Liver (tissue), 9 donors: ENCODE results near the gene TRIM26. TPM values are rescaled to one million over a fixed set of nuclear protein-coding genes. Genes with fewer than 3 reads are reported as not detected.

Experiments
- DNase-seq: peaks from one replicate; pipeline ENCODE4 v3.0.0-alpha.2; 2017; ENCODE audit warnings: low spot score
- H3K27ac ChIP-seq, 2 donors: one replicate each; pipeline ENCODE4 v1.7.0; 2013; ENCODE audit warnings: inconsistent platforms in 2 of 2, low read length in 2 of 2, control low read depth in 1 of 2, low read depth in 1 of 2, mild to moderate bottlenecking in 1 of 2
- H3K27me3 ChIP-seq, 4 donors: one replicate each; pipeline versions ENCODE4 v1.6.1 to v1.7.0; 2013; ENCODE audit warnings: low read length in 3 of 4, inconsistent platforms in 1 of 4, mild to moderate bottlenecking in 1 of 4, moderate library complexity in 1 of 4; ENCODE audit not compliant: control insufficient read depth in 4 of 4, insufficient read depth in 4 of 4
- H3K36me3 ChIP-seq, 4 donors: one replicate each; pipeline versions ENCODE4 v1.6.1 to v1.7.0; 2013; ENCODE audit warnings: low read length in 3 of 4, mild to moderate bottlenecking in 3 of 4, low read depth in 1 of 4, moderate library complexity in 1 of 4; ENCODE audit not compliant: control insufficient read depth in 4 of 4, insufficient read depth in 3 of 4
- H3K4me1 ChIP-seq, 4 donors: one replicate each; pipeline versions ENCODE4 v1.6.1 to v1.7.0; 2013; ENCODE audit warnings: low read length in 3 of 4, mild to moderate bottlenecking in 3 of 4, moderate library complexity in 1 of 4; ENCODE audit not compliant: control insufficient read depth in 4 of 4, insufficient read depth in 4 of 4
- H3K4me3 ChIP-seq, 3 donors: one replicate each; pipeline versions ENCODE4 v1.6.1 to v1.7.0; 2013; ENCODE audit warnings: low read length in 3 of 3, control low read depth in 1 of 3, low read depth in 1 of 3, mild to moderate bottlenecking in 1 of 3
- H3K9ac ChIP-seq, 2 donors: one replicate each; pipeline ENCODE4 v1.7.0; 2013; ENCODE audit warnings: low read length in 2 of 2, mild to moderate bottlenecking in 2 of 2, moderate library complexity in 2 of 2, control low read depth in 1 of 2, low read depth in 1 of 2
- H3K9me3 ChIP-seq, 4 donors: one replicate each; pipeline versions ENCODE4 v1.6.1 to v1.7.0; 2013; ENCODE audit warnings: low read length in 3 of 4; ENCODE audit not compliant: control insufficient read depth in 4 of 4
- EGR1 ChIP-seq, 2 donors: IDR thresholded peaks; 2 replicates each; pipeline ENCODE4 v1.6.1; 2016 to 2018; ENCODE audit warnings: antibody characterized with exemption in 2 of 2, low read depth in 2 of 2
- FOXA1 ChIP-seq: IDR thresholded peaks from 2 replicates; pipeline ENCODE4 v1.6.1; 2016; ENCODE audit warnings: antibody characterized with exemption
- FOXA2 ChIP-seq: IDR thresholded peaks from 2 replicates; pipeline ENCODE4 v1.6.1; 2016; ENCODE audit warnings: antibody characterized with exemption
- GABPA ChIP-seq, 2 donors: IDR thresholded peaks in 1 of 2; conservative IDR thresholded peaks in 1 of 2; 2 replicates each; pipeline ENCODE4 v1.6.1; 2016; ENCODE audit warnings: antibody characterized with exemption in 2 of 2, mild to moderate bottlenecking in 1 of 2, moderate library complexity in 1 of 2
- HNF4A ChIP-seq, 2 donors: conservative IDR thresholded peaks; 2 replicates each; pipeline ENCODE4 v1.6.1; 2016; ENCODE audit warnings: antibody characterized with exemption in 2 of 2, mild to moderate bottlenecking in 2 of 2
- HNF4G ChIP-seq: IDR thresholded peaks from 2 replicates; pipeline ENCODE4 v1.6.1; 2016; ENCODE audit warnings: antibody characterized with exemption
- JUND ChIP-seq, 2 donors: IDR thresholded peaks; 2 replicates each; pipeline ENCODE4 v1.6.1; 2016; ENCODE audit warnings: antibody characterized with exemption in 2 of 2
- MAX ChIP-seq: IDR thresholded peaks from 2 replicates; pipeline ENCODE4 v1.6.1; 2016; ENCODE audit warnings: antibody characterized with exemption
- NR2F2 ChIP-seq: IDR thresholded peaks from 2 replicates; pipeline ENCODE4 v1.6.1; 2016; ENCODE audit warnings: antibody characterized with exemption
- RAD21 ChIP-seq, 2 donors: IDR thresholded peaks; 2 replicates each; pipeline ENCODE4 v1.6.1; 2016; ENCODE audit warnings: antibody characterized with exemption in 2 of 2, mild to moderate bottlenecking in 2 of 2
- RXRA ChIP-seq, 2 donors: IDR thresholded peaks; 2 replicates each; pipeline ENCODE4 v1.6.1; 2017 to 2018; ENCODE audit warnings: antibody characterized with exemption in 2 of 2, mild to moderate bottlenecking in 1 of 2
- SP1 ChIP-seq: IDR thresholded peaks from 2 replicates; pipeline ENCODE4 v1.6.1; 2018; ENCODE audit warnings: antibody characterized with exemption, mild to moderate bottlenecking
- TAF1 ChIP-seq: conservative IDR thresholded peaks from 2 replicates; pipeline ENCODE4 v1.6.1; 2016; ENCODE audit warnings: antibody characterized with exemption, mild to moderate bottlenecking
- YY1 ChIP-seq: IDR thresholded peaks from 2 replicates; pipeline ENCODE4 v1.6.1; 2016; ENCODE audit warnings: antibody characterized with exemption, mild to moderate bottlenecking
- WGBS: extraction: QIAGEN DNeasy Blood & Tissue Kit; methylation state at CpG from one replicate; pipeline ENCODE4 v1.1.7; 2013; 5-methylcytosine and 5-hydroxymethylcytosine counted together
- polyA plus RNA-seq, 2 donors: library from polyadenylated mRNA; stranded (reverse) in 1 of 2; unstranded in 1 of 2; fragments of 200-250 nt in 1 of 2; fragments of >200 nt in 1 of 2; fragmentation: Nextera tagmentation in 1 of 2; extraction: Ambion mirVana in 1 of 2; gene quantifications; one replicate each; pipeline versions ENCODE4 v1.2.1 to v1.2.3, GENCODE V29; 2013 to 2015
- total RNA-seq, 2 donors: library from RNA; depleted of rRNA; stranded (reverse); fragments of >200 nt; gene quantifications; one replicate each; pipeline ENCODE4 v1.2.3, GENCODE V29; 2014
- TF ChIP-seq, protein P1 (sequence below): IDR thresholded peaks from 2 replicates; pipeline ENCODE4 v1.6.1; 2016; ENCODE audit warnings: antibody characterized with exemption
- TF ChIP-seq, protein P2 (sequence below): IDR thresholded peaks from 2 replicates; pipeline ENCODE4 v1.6.1; 2016; ENCODE audit warnings: antibody characterized with exemption, mild to moderate bottlenecking
- TF ChIP-seq, protein P3 (sequence below): IDR thresholded peaks from 2 replicates; pipeline ENCODE4 v1.6.1; 2016; ENCODE audit warnings: antibody characterized with exemption
- TF ChIP-seq, protein P4 (sequence below): fragments of 150-350 bp; IDR thresholded peaks from 2 replicates; pipeline ENCODE4 v1.5.1; 2017; ENCODE audit warnings: improper control_type of control experiment, low read depth, low read length; ENCODE audit not compliant: missing input control
- donor health status: healthy.
- donor health status: healthy.
- donor health status: healthy.
- donor health status: healthy.
- donor health status: healthy.

The TRIM26 gene
- total and polyA plus RNA-seq, 4 donors, result 14.9 to 50.1 (median 23.9) TPM

DNA sequence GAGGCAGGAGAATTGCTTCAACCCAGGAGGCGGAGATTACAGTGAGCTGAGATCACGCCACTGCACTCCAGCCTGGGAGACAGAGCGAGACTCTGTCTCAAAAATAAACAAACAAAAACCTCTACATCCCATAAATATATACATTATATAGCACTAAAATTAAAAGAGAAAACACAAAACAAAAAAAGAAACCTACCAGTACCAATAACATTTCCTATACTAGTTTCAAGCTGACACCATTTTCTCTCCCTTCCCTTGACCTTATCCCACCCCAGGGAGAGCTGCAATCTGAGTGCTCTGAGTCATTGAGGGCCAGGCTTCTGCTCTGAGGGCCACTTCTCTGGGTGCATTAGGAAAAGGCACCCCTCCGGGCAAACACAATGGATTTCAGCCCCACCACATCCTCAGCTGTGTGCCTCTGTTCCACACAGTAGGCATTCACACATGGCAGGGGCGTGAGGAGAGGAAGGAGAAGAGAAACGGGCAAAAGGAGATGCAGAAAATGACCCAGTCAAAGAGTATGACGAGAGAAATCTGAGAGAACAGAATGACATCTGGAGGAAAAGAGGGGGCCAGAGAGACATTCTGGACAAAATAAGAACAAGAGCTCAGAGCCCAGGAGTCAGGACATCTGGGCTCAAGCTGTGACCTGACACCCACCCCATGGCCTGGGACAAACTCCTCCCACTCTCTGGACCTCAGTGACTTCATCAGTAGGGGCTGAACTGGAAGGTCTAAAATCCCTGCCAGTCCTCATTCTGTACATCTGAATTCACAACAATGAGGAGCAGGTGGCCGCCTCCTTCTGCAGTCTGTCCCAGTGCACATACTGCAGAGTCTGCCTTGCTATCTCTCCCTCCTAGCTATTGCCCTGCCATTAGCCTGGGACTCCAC, 18.2 kb downstream of the TRIM26 start:
- no peak for DNase-seq
- H3K27ac ChIP-seq, result no peak overlapping the region
- H3K9me3 ChIP-seq, result no peaks in the 10 kb centered on the region
- H3K36me3 ChIP-seq, result peaks cover 20 to 67% (median 46%) of the 10 kb centered on the region in 4 donors
- H3K4me3 ChIP-seq, result no peak overlapping the region
- peaks cover 0 to 8% (median 2%) of the 10 kb centered on the region in 4 donors for H3K4me1 ChIP-seq
- no peak overlapping the region for H3K9ac ChIP-seq
- TF ChIP-seq JUND (IDR thresholded peaks at IDR 0.05) (no peak), FOXA2 (no peak), HNF4A (conservative IDR thresholded peaks at IDR 0.05) (no peak), FOXA1 (no peak), GABPA (IDR thresholded peaks at IDR 0.05 in 1 of 2, conservative IDR thresholded peaks at IDR 0.05 in 1 of 2) (no peak), MAX (no peak), NR2F2 (no peak), EGR1 (IDR thresholded peaks at IDR 0.05; ENCODE audit: low read depth in 2 of 2) (no peak), TAF1 (no peak), HNF4G (no peak), YY1 (no peak), RXRA (IDR thresholded peaks at IDR 0.05) (no peak), RAD21 (IDR thresholded peaks at IDR 0.05) (no peak), SP1 (no peak)
- TF ChIP-seq, protein P1, sequence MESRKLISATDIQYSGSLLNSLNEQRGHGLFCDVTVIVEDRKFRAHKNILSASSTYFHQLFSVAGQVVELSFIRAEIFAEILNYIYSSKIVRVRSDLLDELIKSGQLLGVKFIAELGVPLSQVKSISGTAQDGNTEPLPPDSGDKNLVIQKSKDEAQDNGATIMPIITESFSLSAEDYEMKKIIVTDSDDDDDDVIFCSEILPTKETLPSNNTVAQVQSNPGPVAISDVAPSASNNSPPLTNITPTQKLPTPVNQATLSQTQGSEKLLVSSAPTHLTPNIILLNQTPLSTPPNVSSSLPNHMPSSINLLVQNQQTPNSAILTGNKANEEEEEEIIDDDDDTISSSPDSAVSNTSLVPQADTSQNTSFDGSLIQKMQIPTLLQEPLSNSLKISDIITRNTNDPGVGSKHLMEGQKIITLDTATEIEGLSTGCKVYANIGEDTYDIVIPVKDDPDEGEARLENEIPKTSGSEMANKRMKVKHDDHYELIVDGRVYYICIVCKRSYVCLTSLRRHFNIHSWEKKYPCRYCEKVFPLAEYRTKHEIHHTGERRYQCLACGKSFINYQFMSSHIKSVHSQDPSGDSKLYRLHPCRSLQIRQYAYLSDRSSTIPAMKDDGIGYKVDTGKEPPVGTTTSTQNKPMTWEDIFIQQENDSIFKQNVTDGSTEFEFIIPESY, result no peak
- TF ChIP-seq, protein P2, sequence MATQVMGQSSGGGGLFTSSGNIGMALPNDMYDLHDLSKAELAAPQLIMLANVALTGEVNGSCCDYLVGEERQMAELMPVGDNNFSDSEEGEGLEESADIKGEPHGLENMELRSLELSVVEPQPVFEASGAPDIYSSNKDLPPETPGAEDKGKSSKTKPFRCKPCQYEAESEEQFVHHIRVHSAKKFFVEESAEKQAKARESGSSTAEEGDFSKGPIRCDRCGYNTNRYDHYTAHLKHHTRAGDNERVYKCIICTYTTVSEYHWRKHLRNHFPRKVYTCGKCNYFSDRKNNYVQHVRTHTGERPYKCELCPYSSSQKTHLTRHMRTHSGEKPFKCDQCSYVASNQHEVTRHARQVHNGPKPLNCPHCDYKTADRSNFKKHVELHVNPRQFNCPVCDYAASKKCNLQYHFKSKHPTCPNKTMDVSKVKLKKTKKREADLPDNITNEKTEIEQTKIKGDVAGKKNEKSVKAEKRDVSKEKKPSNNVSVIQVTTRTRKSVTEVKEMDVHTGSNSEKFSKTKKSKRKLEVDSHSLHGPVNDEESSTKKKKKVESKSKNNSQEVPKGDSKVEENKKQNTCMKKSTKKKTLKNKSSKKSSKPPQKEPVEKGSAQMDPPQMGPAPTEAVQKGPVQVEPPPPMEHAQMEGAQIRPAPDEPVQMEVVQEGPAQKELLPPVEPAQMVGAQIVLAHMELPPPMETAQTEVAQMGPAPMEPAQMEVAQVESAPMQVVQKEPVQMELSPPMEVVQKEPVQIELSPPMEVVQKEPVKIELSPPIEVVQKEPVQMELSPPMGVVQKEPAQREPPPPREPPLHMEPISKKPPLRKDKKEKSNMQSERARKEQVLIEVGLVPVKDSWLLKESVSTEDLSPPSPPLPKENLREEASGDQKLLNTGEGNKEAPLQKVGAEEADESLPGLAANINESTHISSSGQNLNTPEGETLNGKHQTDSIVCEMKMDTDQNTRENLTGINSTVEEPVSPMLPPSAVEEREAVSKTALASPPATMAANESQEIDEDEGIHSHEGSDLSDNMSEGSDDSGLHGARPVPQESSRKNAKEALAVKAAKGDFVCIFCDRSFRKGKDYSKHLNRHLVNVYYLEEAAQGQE, result no peak
- TF ChIP-seq, protein P3, sequence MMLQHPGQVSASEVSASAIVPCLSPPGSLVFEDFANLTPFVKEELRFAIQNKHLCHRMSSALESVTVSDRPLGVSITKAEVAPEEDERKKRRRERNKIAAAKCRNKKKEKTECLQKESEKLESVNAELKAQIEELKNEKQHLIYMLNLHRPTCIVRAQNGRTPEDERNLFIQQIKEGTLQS, result no peak
- TF ChIP-seq, protein P4, sequence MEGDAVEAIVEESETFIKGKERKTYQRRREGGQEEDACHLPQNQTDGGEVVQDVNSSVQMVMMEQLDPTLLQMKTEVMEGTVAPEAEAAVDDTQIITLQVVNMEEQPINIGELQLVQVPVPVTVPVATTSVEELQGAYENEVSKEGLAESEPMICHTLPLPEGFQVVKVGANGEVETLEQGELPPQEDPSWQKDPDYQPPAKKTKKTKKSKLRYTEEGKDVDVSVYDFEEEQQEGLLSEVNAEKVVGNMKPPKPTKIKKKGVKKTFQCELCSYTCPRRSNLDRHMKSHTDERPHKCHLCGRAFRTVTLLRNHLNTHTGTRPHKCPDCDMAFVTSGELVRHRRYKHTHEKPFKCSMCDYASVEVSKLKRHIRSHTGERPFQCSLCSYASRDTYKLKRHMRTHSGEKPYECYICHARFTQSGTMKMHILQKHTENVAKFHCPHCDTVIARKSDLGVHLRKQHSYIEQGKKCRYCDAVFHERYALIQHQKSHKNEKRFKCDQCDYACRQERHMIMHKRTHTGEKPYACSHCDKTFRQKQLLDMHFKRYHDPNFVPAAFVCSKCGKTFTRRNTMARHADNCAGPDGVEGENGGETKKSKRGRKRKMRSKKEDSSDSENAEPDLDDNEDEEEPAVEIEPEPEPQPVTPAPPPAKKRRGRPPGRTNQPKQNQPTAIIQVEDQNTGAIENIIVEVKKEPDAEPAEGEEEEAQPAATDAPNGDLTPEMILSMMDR, result no peak
- WGBS, result 94% methylated on average over 8 of the region's 8 CpGs
- H3K27me3 ChIP-seq, result no peaks in the 10 kb centered on the region
